Neural progenitor cell (in vitro differentiated cells): Measurements from ENCODE around the gene H2AZ2. TPM values are rescaled to one million over a fixed set of nuclear protein-coding genes. Genes with fewer than 3 reads are reported as not detected.
"Not testable (repeated sequence)": the region's sequence is repeated elsewhere in the genome, so short reads cannot be mapped to it uniquely, and the experiment has no call there.

Source experiments
- DNase-seq: peaks from one replicate; pipeline ENCODE4 v3.0.0-alpha.2; 2016; ENCODE audit warnings: low spot score
- H2AFZ ChIP-seq: fragments of 200-600 bp; sonication (generic); replicated peaks from 2 replicates; pipeline ENCODE4 v1.6.1; 2016; ENCODE audit warnings: antibody characterized with exemption
- H3F3A ChIP-seq: fragments of 200-600 bp; sonication (generic); 2 replicates; pipeline ENCODE4 v1.6.1; 2016; ENCODE audit warnings: antibody characterized with exemption, low read depth
- H3K27ac ChIP-seq: fragments of 200-600 bp; sonication (generic); 2 replicates; pipeline ENCODE4 v1.5.1; 2016; ENCODE audit warnings: mild to moderate bottlenecking
- H3K27me3 ChIP-seq: fragments of 200-600 bp; sonication (generic); 2 replicates; pipeline ENCODE4 v1.6.1; 2016; ENCODE audit warnings: mild to moderate bottlenecking, moderate library complexity
- H3K36me3 ChIP-seq: fragments of 200-600 bp; sonication (generic); 2 replicates; pipeline ENCODE4 v1.5.1; 2016
- H3K4me1 ChIP-seq: fragments of 200-600 bp; sonication (generic); 2 replicates; pipeline ENCODE4 v1.6.1; 2016; ENCODE audit warnings: mixed run types
- H3K4me2 ChIP-seq: fragments of 200-600 bp; sonication (generic); 2 replicates; pipeline ENCODE4 v1.6.1; 2016
- H3K4me3 ChIP-seq: fragments of 200-600 bp; sonication (generic); 2 replicates; pipeline ENCODE4 v1.5.1; 2016
- H3K79me2 ChIP-seq: fragments of 200-600 bp; sonication (generic); 2 replicates; pipeline ENCODE4 v1.6.1; 2016; ENCODE audit warnings: low read depth
- H3K9ac ChIP-seq: fragments of 200-600 bp; sonication (generic); 2 replicates; pipeline ENCODE4 v1.6.1; 2016
- H3K9me3 ChIP-seq: fragments of 200-600 bp; sonication (generic); 2 replicates; pipeline ENCODE4 v1.5.1; 2016; ENCODE audit warnings: low read depth
- H4K20me1 ChIP-seq: fragments of 200-600 bp; sonication (generic); 2 replicates; pipeline ENCODE4 v1.6.1; 2016; ENCODE audit warnings: low read depth
- H3K27ac Mint-ChIP-seq: 3 replicates; pipeline ENCODE4 v1.8.0; 2021; ENCODE audit warnings: mixed read lengths
- H3K27me3 Mint-ChIP-seq: 2 replicates; pipeline ENCODE4 v1.8.0; 2022; ENCODE audit warnings: low read depth, mild to moderate bottlenecking, inconsistent platforms, moderate library complexity, mixed read lengths; ENCODE audit not compliant: insufficient read depth
- H3K36me3 Mint-ChIP-seq: 3 replicates; pipeline ENCODE4 v1.8.0; 2021; ENCODE audit warnings: mixed read lengths
- H3K4me1 Mint-ChIP-seq: 3 replicates; pipeline ENCODE4 v1.8.0; 2021; ENCODE audit warnings: mixed read lengths
- H3K4me3 Mint-ChIP-seq: 3 replicates; pipeline ENCODE4 v1.8.0; 2021; ENCODE audit warnings: mild to moderate bottlenecking, moderate library complexity, mixed read lengths
- H3K9me3 Mint-ChIP-seq: 3 replicates; pipeline ENCODE4 v1.8.0; 2020; ENCODE audit warnings: mixed read lengths
- EZH2 ChIP-seq: fragments of 200-600 bp; sonication (generic); IDR thresholded peaks from 2 replicates; pipeline ENCODE4 v1.6.1; 2017; ENCODE audit warnings: antibody characterized with exemption, mild to moderate bottlenecking, moderate library complexity
- EZH2phosphoT487 ChIP-seq: fragments of 200-600 bp; sonication (generic); IDR thresholded peaks from 2 replicates; pipeline ENCODE4 v1.6.1; 2017; ENCODE audit warnings: antibody characterized with exemption
- total RNA-seq: library from RNA; depleted of rRNA; stranded (reverse); fragments of >200 nt; gene quantifications from 2 replicates; pipeline ENCODE4 v1.2.3, GENCODE V29; 2015; ENCODE audit warnings: low replicate concordance
- TF ChIP-seq, protein P1 (sequence below): fragments of 200-600 bp; sonication (generic); IDR thresholded peaks from 2 replicates; pipeline ENCODE4 v1.5.1; 2017; ENCODE audit warnings: antibody characterized with exemption, mild to moderate bottlenecking

Gene H2AZ2
- total RNA-seq, 1 donor from 2014 or later, result 462 TPM

DNA sequence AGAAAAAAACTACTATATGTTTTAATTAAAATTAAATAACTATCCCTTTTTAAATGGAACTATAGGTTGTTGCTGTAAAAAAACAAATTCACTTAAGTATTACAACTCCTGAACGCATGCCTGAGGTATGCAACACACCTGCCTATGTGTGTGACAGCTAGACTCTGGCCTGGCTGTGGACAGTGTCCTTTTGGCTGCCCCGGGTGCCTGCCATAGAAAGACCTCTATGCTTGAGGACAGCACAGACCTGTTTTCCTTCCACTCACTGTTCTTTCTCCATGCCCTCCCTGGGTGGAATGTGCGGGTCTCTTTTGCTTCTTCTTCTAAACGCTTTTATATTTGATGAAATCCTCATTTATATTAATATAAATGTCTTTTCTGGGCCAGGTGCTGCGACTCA is 57.9 kb downstream of the H2AZ2 start:
- Mint-ChIP-seq H3K9me3 (no peaks in the 10 kb centered on the region), H3K4me3 (no peak overlapping the region), H3K27ac (no peak overlapping the region), H3K36me3 (no peaks in the 10 kb centered on the region), H3K4me1 (no peaks in the 10 kb centered on the region), H3K27me3 (no peaks in the 10 kb centered on the region)
- no peak overlapping the region for H3K27ac ChIP-seq
- no peaks in the 10 kb centered on the region for H3K79me2 ChIP-seq
- no peaks in the 10 kb centered on the region for H3K27me3 ChIP-seq
- no peak overlapping the region for H2AFZ ChIP-seq
- TF ChIP-seq EZH2, result no peak
- TF ChIP-seq EZH2phosphoT487, result no peak
- TF ChIP-seq, protein P1, sequence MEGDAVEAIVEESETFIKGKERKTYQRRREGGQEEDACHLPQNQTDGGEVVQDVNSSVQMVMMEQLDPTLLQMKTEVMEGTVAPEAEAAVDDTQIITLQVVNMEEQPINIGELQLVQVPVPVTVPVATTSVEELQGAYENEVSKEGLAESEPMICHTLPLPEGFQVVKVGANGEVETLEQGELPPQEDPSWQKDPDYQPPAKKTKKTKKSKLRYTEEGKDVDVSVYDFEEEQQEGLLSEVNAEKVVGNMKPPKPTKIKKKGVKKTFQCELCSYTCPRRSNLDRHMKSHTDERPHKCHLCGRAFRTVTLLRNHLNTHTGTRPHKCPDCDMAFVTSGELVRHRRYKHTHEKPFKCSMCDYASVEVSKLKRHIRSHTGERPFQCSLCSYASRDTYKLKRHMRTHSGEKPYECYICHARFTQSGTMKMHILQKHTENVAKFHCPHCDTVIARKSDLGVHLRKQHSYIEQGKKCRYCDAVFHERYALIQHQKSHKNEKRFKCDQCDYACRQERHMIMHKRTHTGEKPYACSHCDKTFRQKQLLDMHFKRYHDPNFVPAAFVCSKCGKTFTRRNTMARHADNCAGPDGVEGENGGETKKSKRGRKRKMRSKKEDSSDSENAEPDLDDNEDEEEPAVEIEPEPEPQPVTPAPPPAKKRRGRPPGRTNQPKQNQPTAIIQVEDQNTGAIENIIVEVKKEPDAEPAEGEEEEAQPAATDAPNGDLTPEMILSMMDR, result no peak
- peaks cover 3% of the 10 kb centered on the region for H3K4me1 ChIP-seq
- H3F3A ChIP-seq, result peaks cover 7% of the 10 kb centered on the region
- no peak overlapping the region for H3K9ac ChIP-seq
- DNase-seq, result no peak
- H3K36me3 ChIP-seq, result no peaks in the 10 kb centered on the region
- H4K20me1 ChIP-seq, result no peaks in the 10 kb centered on the region
- H3K4me2 ChIP-seq, result no peak overlapping the region
- no peak overlapping the region for H3K4me3 ChIP-seq
- no peaks in the 10 kb centered on the region for H3K9me3 ChIP-seq

DNA sequence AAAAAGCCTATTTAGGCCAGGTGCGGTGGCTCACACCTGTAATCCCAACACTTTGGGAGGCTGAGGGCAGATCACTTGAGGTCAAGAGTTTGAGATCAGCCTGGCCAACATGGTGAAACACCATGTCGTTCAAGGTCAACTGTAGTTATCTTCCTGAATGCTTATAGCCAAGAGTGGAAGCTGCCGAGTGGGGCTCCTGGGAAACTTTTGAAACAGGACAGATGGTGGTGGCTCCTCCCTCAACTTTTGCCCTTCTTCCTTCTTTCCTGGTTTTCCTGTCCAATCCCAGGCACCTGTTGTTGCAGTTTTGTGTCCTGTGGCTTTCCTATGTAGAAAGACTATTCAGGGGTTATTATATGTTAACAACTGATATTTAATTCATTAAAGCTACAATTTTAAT is 60.1 kb downstream of the H2AZ2 start:
- Histone ChIP-seq H3K9me3 (no peaks in the 10 kb centered on the region), H3K36me3 (no peaks in the 10 kb centered on the region), H3K27me3 (no peaks in the 10 kb centered on the region), H3K4me1 (peaks cover 3% of the 10 kb centered on the region), H3K79me2 (no peaks in the 10 kb centered on the region), H3K9ac (no peak overlapping the region), H2AFZ (no peak overlapping the region), H3K27ac (no peak overlapping the region), H3K4me3 (no peak overlapping the region), H3F3A (peaks cover 3% of the 10 kb centered on the region), H3K4me2 (no peak overlapping the region), H4K20me1 (no peaks in the 10 kb centered on the region)
- no peak for DNase-seq
- Mint-ChIP-seq H3K4me3 (no peak overlapping the region), H3K4me1 (no peaks in the 10 kb centered on the region), H3K27me3 (peaks cover 2% of the 10 kb centered on the region), H3K27ac (no peak overlapping the region), H3K36me3 (peaks cover 4% of the 10 kb centered on the region), H3K9me3 (peaks cover 10% of the 10 kb centered on the region)
- TF ChIP-seq EZH2phosphoT487 (no peak), EZH2 (no peak)

DNA sequence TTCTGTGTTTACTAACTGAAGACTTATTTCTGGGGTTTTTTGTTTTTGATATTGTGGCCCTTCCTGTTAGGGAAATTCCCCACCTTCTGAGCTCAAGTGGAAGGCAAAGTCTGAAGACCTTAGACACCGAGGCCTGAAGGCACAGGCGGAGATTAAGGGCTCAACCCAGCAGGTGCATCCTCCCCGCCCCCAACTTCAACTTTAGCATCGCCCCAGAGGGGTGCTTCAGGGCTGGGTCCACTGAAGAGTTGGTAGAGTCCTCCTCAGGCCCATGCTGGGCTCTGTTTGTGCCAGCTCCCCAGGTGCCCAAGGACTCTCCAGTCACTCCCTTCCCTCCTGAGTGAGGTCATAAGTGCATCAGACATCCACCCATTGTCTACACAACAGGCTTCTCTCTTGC is 60.8 kb downstream of the H2AZ2 start:
- Histone ChIP-seq H3K4me1 (peaks cover 3% of the 10 kb centered on the region), H3K4me3 (no peak overlapping the region), H3K79me2 (no peaks in the 10 kb centered on the region), H3K9ac (no peak overlapping the region), H3K27ac (no peak overlapping the region), H4K20me1 (no peaks in the 10 kb centered on the region), H3K9me3 (no peaks in the 10 kb centered on the region), H2AFZ (no peak overlapping the region), H3K36me3 (no peaks in the 10 kb centered on the region), H3K4me2 (no peak overlapping the region), H3F3A (peaks cover 3% of the 10 kb centered on the region), H3K27me3 (no peaks in the 10 kb centered on the region)
- TF ChIP-seq EZH2phosphoT487 (no peak), EZH2 (no peak)
- TF ChIP-seq, protein P1, result no peak
- no peak overlapping the region for H3K4me3 Mint-ChIP-seq
- H3K27ac Mint-ChIP-seq, result no peak overlapping the region
- peaks cover 4% of the 10 kb centered on the region for H3K36me3 Mint-ChIP-seq
- no peak for DNase-seq
- H3K4me1 Mint-ChIP-seq, result no peaks in the 10 kb centered on the region
- peaks cover 14% of the 10 kb centered on the region for H3K9me3 Mint-ChIP-seq
- H3K27me3 Mint-ChIP-seq, result peaks cover 6% of the 10 kb centered on the region

DNA sequence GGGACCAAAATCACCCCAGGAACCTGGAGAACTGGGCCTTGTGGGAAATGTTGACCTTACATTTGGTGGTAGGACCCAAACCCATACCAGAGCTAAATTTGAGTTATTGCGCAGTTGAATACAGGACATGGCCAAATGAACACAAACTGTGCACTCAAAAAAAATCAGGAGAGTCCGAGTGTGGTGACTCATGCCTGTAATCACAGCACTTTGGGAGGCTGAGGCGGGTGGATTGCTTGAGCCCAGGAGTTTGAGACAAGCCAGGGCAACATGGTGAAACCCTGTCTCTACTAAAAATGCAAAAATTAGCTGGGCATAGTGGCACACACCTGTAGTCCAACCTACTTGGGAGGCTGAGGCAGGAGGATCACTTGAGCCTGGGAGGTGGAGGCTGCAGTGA is 62.7 kb downstream of the H2AZ2 start:
- not testable (repeated sequence) for H3F3A ChIP-seq, H3K4me3 ChIP-seq, H3K4me1 ChIP-seq, H3K36me3 ChIP-seq, H3K36me3 Mint-ChIP-seq, H3K4me2 ChIP-seq, H2AFZ ChIP-seq, H3K27ac ChIP-seq, H3K27me3 ChIP-seq, H3K27ac Mint-ChIP-seq, H3K9ac ChIP-seq, H3K79me2 ChIP-seq, H3K4me3 Mint-ChIP-seq, H3K27me3 Mint-ChIP-seq, H4K20me1 ChIP-seq, DNase-seq, H3K4me1 Mint-ChIP-seq, H3K9me3 ChIP-seq
- peaks cover 14% of the 10 kb centered on the region for H3K9me3 Mint-ChIP-seq
